HepG2 (cell line): ENCODE measurements around the gene MORN1. TPM values are rescaled to one million over a fixed set of nuclear protein-coding genes. Genes with fewer than 3 reads are reported as not detected.

Source experiments
- ATAC-seq: fragments of 200-7000 bp; cut with Tn5 transposase; 3 replicates; pipeline ENCODE4 v1.9.1; 2020; ENCODE audit warnings: mild to moderate bottlenecking, moderate library complexity
- BruUV-seq: library from RNA; stranded (reverse); fragments of 400-500 nt; replicated peaks from 2 replicates; lab custom pipeline; 2021; lab: Mats Ljungman, UMichigan
- CTCF ChIA-PET: fragments of 300-600 bp; formaldehyde crosslinking; extraction: SDS; loops from one replicate; lab custom pipeline; 2021; ENCODE audit warnings: low total read pairs, inconsistent platforms, low intra/inter-chr PET ratio; lab: Yijun Ruan, JAX
- POLR2A ChIA-PET: fragments of 350-600 bp; sonication (Branson Sonifier 250); formaldehyde crosslinking; loops from one replicate; lab custom pipeline; 2020; ENCODE audit warnings: antibody characterized with exemption, inconsistent platforms; lab: Yijun Ruan, JAX
- DNase-seq: peaks from one replicate; pipeline ENCODE4 v3.0.0-alpha.2; 2015; ENCODE audit warnings: low spot score
- FAIRE-seq: peaks from 3 replicates; lab custom pipeline; 2011; peaks lifted over from hg19 to GRCh38; lab: Jason Lieb, UNC
- H2AFZ ChIP-seq: one replicate; pipeline ENCODE4 v1.6.1; 2011; ENCODE audit warnings: low read length, inconsistent platforms
- H3K27ac ChIP-seq: fragments of 300-600 bp; 3 replicates; pipeline ENCODE4 v1.8.0; 2011; ENCODE audit warnings: mixed run types, mild to moderate bottlenecking, mixed read lengths, low read length, inconsistent platforms; ENCODE audit not compliant: insufficient read depth; ENCODE audit errors: extremely low read length
- H3K27me3 ChIP-seq, 2 experiments: fragments of 200-600 bp in 1 of 2; 2 replicates in 1 of 2; 3 replicates in 1 of 2; pipeline versions ENCODE4 v1.6.0 to v1.8.0; 2011; ENCODE audit warnings: low read length in 2 of 2, mild to moderate bottlenecking in 2 of 2, moderate library complexity in 2 of 2, inconsistent platforms in 1 of 2; ENCODE audit not compliant: insufficient read depth in 2 of 2, control insufficient read depth in 1 of 2
- H3K36me3 ChIP-seq, 2 experiments: fragments of 200-600 bp in 1 of 2; replicated peaks in 1 of 2; 2 replicates in 1 of 2; 3 replicates in 1 of 2; pipeline versions ENCODE4 v1.5.1 to v1.8.0; 2011; ENCODE audit warnings: low read length in 2 of 2, inconsistent platforms in 1 of 2; ENCODE audit not compliant: insufficient read depth in 2 of 2, control insufficient read depth in 1 of 2
- H3K4me1 ChIP-seq: 2 replicates; pipeline ENCODE4 v1.5.1; 2012; ENCODE audit warnings: low read length, inconsistent platforms; ENCODE audit not compliant: insufficient read depth
- H3K4me2 ChIP-seq: 2 replicates; pipeline ENCODE4 v1.6.0; 2011; ENCODE audit warnings: low read depth, low read length, inconsistent platforms
- H3K4me3 ChIP-seq, 3 experiments: fragments of 200-600 bp in 1 of 3; sonication (generic), shearing (Covaris generic) in 1 of 3; replicated peaks in 1 of 3; 2 replicates each; pipeline ENCODE4 v1.5.1; 2011 to 2016; ENCODE audit warnings: low read length in 3 of 3, inconsistent platforms in 2 of 3, low read depth in 2 of 3, mild to moderate bottlenecking in 2 of 3, control low read depth in 1 of 3, mixed read lengths in 1 of 3; ENCODE audit not compliant: insufficient read depth in 1 of 3
- H3K79me2 ChIP-seq: one replicate; pipeline ENCODE4 v1.6.1; 2011; ENCODE audit warnings: low read length, inconsistent platforms; ENCODE audit not compliant: insufficient read depth
- H3K9ac ChIP-seq: 2 replicates; pipeline ENCODE4 v1.6.0; 2011; ENCODE audit warnings: mild to moderate bottlenecking, low read depth, low read length, inconsistent platforms; ENCODE audit not compliant: insufficient read depth
- H3K9me3 ChIP-seq: 2 replicates; pipeline ENCODE4 v1.5.1; 2012; ENCODE audit warnings: mild to moderate bottlenecking, low read length
- H4K20me1 ChIP-seq: 2 replicates; pipeline ENCODE4 v1.6.0; 2011; ENCODE audit warnings: inconsistent platforms, mild to moderate bottlenecking, low read length, moderate library complexity; ENCODE audit not compliant: insufficient read depth
- AGO1 ChIP-seq: fragments of 200-400 bp; formaldehyde crosslinking; IDR thresholded peaks from 2 replicates; pipeline ENCODE4 v1.6.1; 2017; ENCODE audit warnings: mild to moderate bottlenecking, low read depth, low read length, moderate library complexity; ENCODE audit not compliant: poor library complexity, severe bottlenecking
- BCL3 ChIP-seq: sonication (generic); formaldehyde crosslinking; IDR thresholded peaks from 2 replicates; pipeline ENCODE4 v1.5.1; 2020; ENCODE audit warnings: mild to moderate bottlenecking, missing genetic modification reagents, moderate library complexity
- GABPA ChIP-seq, 2 experiments: IDR thresholded peaks; 2 replicates each; pipeline ENCODE4 v1.6.1; 2011 to 2016; ENCODE audit warnings: low read depth in 2 of 2, low read length in 1 of 2, missing biosample characterization in 1 of 2, missing genetic modification characterization in 1 of 2
- HMGA1 ChIP-seq: sonication (generic); formaldehyde crosslinking; conservative IDR thresholded peaks from 2 replicates; pipeline ENCODE4 v1.4.0; 2020; ENCODE audit warnings: missing genetic modification reagents
- HNRNPL ChIP-seq: fragments of 200-400 bp; formaldehyde crosslinking; IDR thresholded peaks from 2 replicates; pipeline ENCODE4 v1.6.1; 2017; ENCODE audit warnings: mild to moderate bottlenecking, low read depth, low read length
- PPARG ChIP-seq: conservative IDR thresholded peaks from 2 replicates; pipeline ENCODE4 v1.6.1; 2016; ENCODE audit warnings: missing biosample characterization, missing genetic modification reagents
- STAT5B ChIP-seq: sonication (generic); formaldehyde crosslinking; IDR thresholded peaks from 2 replicates; pipeline ENCODE4 v1.4.0; 2020; ENCODE audit warnings: missing genetic modification reagents
- TOE1 ChIP-seq: sonication (generic); formaldehyde crosslinking; IDR thresholded peaks from 2 replicates; pipeline ENCODE4 v1.4.0; 2020; ENCODE audit warnings: mild to moderate bottlenecking, missing genetic modification reagents
- ZBTB37 ChIP-seq: sonication (generic); formaldehyde crosslinking; IDR thresholded peaks from 2 replicates; pipeline ENCODE4 v1.4.0; 2020; ENCODE audit warnings: mild to moderate bottlenecking, missing genetic modification reagents
- ZFYVE20 ChIP-seq: sonication (generic); formaldehyde crosslinking; IDR thresholded peaks from 2 replicates; pipeline ENCODE4 v1.8.0; 2023; ENCODE audit warnings: low read depth, mild to moderate bottlenecking, moderate library complexity, missing genetic modification reagents, borderline replicate concordance
- ZKSCAN5 ChIP-seq: sonication (generic); formaldehyde crosslinking; IDR thresholded peaks from 2 replicates; pipeline ENCODE4 v1.5.1; 2020; ENCODE audit warnings: mild to moderate bottlenecking, missing genetic modification reagents
- ZNF10 ChIP-seq: sonication (generic); formaldehyde crosslinking; IDR thresholded peaks from 2 replicates; pipeline ENCODE4 v1.4.0; 2020; ENCODE audit warnings: mild to moderate bottlenecking, low read depth, missing genetic modification reagents, borderline replicate concordance
- ZNF619 ChIP-seq: sonication (generic); formaldehyde crosslinking; IDR thresholded peaks from 2 replicates; pipeline ENCODE4 v1.4.0; 2020; ENCODE audit warnings: mild to moderate bottlenecking, missing genetic modification reagents
- ZNF687 ChIP-seq: sonication (generic); formaldehyde crosslinking; IDR thresholded peaks from 2 replicates; pipeline ENCODE4 v1.5.1; 2020; ENCODE audit warnings: mild to moderate bottlenecking, missing genetic modification reagents, moderate library complexity
- ZNF784 ChIP-seq: sonication (generic); formaldehyde crosslinking; IDR thresholded peaks from 2 replicates; pipeline ENCODE4 v1.5.1; 2020; ENCODE audit warnings: missing genetic modification reagents, mild to moderate bottlenecking, borderline replicate concordance
- ZNF83 ChIP-seq: sonication (generic); formaldehyde crosslinking; IDR thresholded peaks from 2 replicates; pipeline ENCODE4 v1.4.0; 2020; ENCODE audit warnings: missing genetic modification reagents, mild to moderate bottlenecking, borderline replicate concordance
- WGBS: methylation state at CpG from one replicate; pipeline ENCODE4 v1.1.6; 2017; ENCODE audit warnings: low lambda C conversion rate; 5-methylcytosine and 5-hydroxymethylcytosine counted together
- in situ Hi-C: cut with HindIII; loops from 2 replicates; pipeline ENCODE4 v1.10.0; 2017; ENCODE audit warnings: low pct_unique_long_range_greater_than_20kb; ENCODE audit not compliant: extremely low pct_ligation_motif_present
- intact Hi-C: fragments of 100-400 bp; cut with micrococcal nuclease; formaldehyde crosslinking; loops from one replicate; pipeline ENCODE4 v1.10.0; 2022; ENCODE audit not compliant: unreplicated experiment
- polyA plus RNA-seq, 8 experiments: library from polyadenylated mRNA; depleted of rRNA in 3 of 8; stranded (reverse) in 7 of 8; unstranded in 1 of 8; fragments of >200 nt; fragmentation: Illumina TruSeq in 4 of 8; extraction: Trizol in 4 of 8; gene quantifications; 2 replicates each; pipeline versions ENCODE4 v1.2.1 to v1.2.3, GENCODE V29; 2011 to 2016; ENCODE audit warnings: low read depth in 4 of 8, missing spikeins in 1 of 8, mixed read lengths in 1 of 8; ENCODE audit not compliant: insufficient read depth in 1 of 8
- total RNA-seq, 5 experiments: library from RNA; depleted of rRNA; stranded (reverse); fragments of >200 nt; fragmentation: Illumina TruSeq; extraction: Trizol; gene quantifications; 2 replicates each; pipeline ENCODE4 v1.2.3, GENCODE V29; 2016; ENCODE audit warnings: low read depth in 1 of 5

MORN1 gene
- total and polyA plus RNA-seq, 2 of the 13 experiments (the other 11 are each of a cell fraction or from before 2014, with no cell fraction given): 3.1 to 6.5 TPM

GRCh38 chr1:2301607-2302291 is 89.6 kb downstream of the MORN1 start:
- Histone ChIP-seq H3K27me3 (no peaks in the 10 kb centered on the region), H3K4me2 (no peak overlapping the region), H3K9ac (no peak overlapping the region), H3K27ac (no peak overlapping the region), H3K4me1 (no peaks in the 10 kb centered on the region), H3K4me3 (no peak overlapping the region), H3K36me3 (peaks cover 14 to 42% of the 10 kb centered on the region in 2 experiments; a peak in 4 of 5 replicates), H3K9me3 (no peaks in the 10 kb centered on the region), H3K79me2 (peaks cover 42% of the 10 kb centered on the region), H2AFZ (no peak overlapping the region), H4K20me1 (peaks cover 41% of the 10 kb centered on the region)
- DNase-seq: no peak
- no CpG with 5 or more reads among the region's 17 CpGs for WGBS
- POLR2A ChIA-PET: no interaction called here
- FAIRE-seq: no peak
- no TSS peak for BruUV-seq
- no peak for ATAC-seq
- in situ Hi-C loops (no loop called here), intact Hi-C loops (no loop called here)
- CTCF ChIA-PET: no interaction called here
- no peak for TF ChIP-seq HMGA1
- TF ChIP-seq ZNF619: no peak
- no peak for TF ChIP-seq PPARG (CRISPR knock-in tag)
- no peak for TF ChIP-seq ZBTB37
- TF ChIP-seq STAT5B (CRISPR knock-in tag): no peak
- no peak for TF ChIP-seq BCL3 (CRISPR knock-in tag)
- no peak for TF ChIP-seq ZNF687
- TF ChIP-seq AGO1: no peak
- TF ChIP-seq ZNF10 (CRISPR knock-in tag): no peak
- TF ChIP-seq GABPA (IDR thresholded peaks at IDR 0.05; ENCODE audit: low read depth, low read length): no peak
- no peak for TF ChIP-seq GABPA (CRISPR knock-in tag; IDR thresholded peaks at IDR 0.05; ENCODE audit: low read depth)
- TF ChIP-seq HNRNPL: no peak
- TF ChIP-seq ZNF83 (CRISPR knock-in tag): no peak
- TF ChIP-seq ZFYVE20 (CRISPR knock-in tag): no peak
- no peak for TF ChIP-seq ZNF784 (CRISPR knock-in tag)
- TF ChIP-seq ZKSCAN5 (CRISPR knock-in tag): no peak
- TF ChIP-seq TOE1 (CRISPR knock-in tag): no peak
